H1 (cell line): ENCODE data around the gene TAC4. TPM values are rescaled to one million over a fixed set of nuclear protein-coding genes. Genes with fewer than 3 reads are reported as not detected.

Experiments used
- BRCA1 ChIP-seq: IDR thresholded peaks from 2 replicates; pipeline ENCODE4 v1.6.1; 2012; ENCODE audit warnings: low read depth, low read length, improper control_type of control experiment
- CHD1 ChIP-seq: IDR thresholded peaks from 2 replicates; pipeline ENCODE4 v1.6.1; 2012; ENCODE audit warnings: low read depth, low read length, improper control_type of control experiment
- SP2 ChIP-seq: IDR thresholded peaks from 2 replicates; pipeline ENCODE4 v1.6.1; 2012; ENCODE audit warnings: mild to moderate bottlenecking, low read length, inconsistent platforms
- SP4 ChIP-seq: IDR thresholded peaks from 2 replicates; pipeline ENCODE4 v1.6.1; 2012; ENCODE audit warnings: low read length, inconsistent platforms
- polyA plus RNA-seq, 7 experiments: library from polyadenylated mRNA; depleted of rRNA in 3 of 7; stranded (reverse) in 5 of 7; unstranded in 2 of 7; fragments of >200 nt in 5 of 7; fragments of 200-250 nt in 2 of 7; gene quantifications; 1 replicate in 5 of 7; 2 replicates in 1 of 7; 4 replicates in 1 of 7; pipeline versions ENCODE4 v1.2.1 to v1.2.3, GENCODE V29; 2011 to 2013; ENCODE audit warnings: missing spikeins in 2 of 7, mixed read lengths in 2 of 7
- total RNA-seq: library from RNA; stranded (reverse); fragmentation: NEBNext Ultra II Directional; extraction: Animal tissue kit (Norgen Biotek cat#: 25700); gene quantifications from 2 replicates; pipeline ENCODE4 v1.2.1, GENCODE V29; 2021
- TF ChIP-seq, protein P1 (sequence below): fragments of 300-600 bp; sonication (generic); IDR thresholded peaks from 2 replicates; pipeline ENCODE4 v1.7.1; 2012; ENCODE audit warnings: low read length, moderate library complexity, mild to moderate bottlenecking, inconsistent platforms; ENCODE audit not compliant: insufficient replicate concordance

Gene TAC4
- total and polyA plus RNA-seq, 2 of the 8 experiments (the other 6 are each of a cell fraction or from before 2014, with no cell fraction given) = 0.15 TPM; not detected in 1

DNA sequence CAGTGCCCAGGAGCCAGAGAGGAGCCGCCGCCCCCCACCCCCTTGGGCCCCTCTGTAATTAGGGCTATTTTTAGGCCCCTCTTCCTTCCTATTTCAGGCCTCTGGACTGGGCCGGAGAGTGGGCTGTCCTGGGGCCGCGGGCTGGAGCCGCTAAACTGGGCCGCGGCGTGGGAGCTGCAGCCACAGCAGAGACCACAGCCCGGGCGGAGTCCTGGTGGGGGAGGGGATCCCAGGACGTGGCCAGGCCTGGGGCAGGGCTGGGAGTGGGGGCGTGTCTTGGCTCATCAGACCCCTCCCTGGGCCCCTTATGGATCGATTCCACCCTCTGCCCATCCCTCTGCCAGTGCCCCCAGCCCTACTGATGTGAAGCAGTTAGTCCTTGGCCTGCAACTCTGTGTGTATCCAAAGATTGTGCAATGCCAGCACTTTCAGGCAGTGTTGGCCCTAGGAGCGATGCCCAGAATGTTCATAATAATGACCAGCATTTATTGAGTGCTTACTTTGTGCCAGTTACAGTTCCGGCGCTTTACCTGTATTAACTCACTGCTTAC, 15.0 kb upstream of the TAC4 start (continued):
- TF ChIP-seq, protein P1, sequence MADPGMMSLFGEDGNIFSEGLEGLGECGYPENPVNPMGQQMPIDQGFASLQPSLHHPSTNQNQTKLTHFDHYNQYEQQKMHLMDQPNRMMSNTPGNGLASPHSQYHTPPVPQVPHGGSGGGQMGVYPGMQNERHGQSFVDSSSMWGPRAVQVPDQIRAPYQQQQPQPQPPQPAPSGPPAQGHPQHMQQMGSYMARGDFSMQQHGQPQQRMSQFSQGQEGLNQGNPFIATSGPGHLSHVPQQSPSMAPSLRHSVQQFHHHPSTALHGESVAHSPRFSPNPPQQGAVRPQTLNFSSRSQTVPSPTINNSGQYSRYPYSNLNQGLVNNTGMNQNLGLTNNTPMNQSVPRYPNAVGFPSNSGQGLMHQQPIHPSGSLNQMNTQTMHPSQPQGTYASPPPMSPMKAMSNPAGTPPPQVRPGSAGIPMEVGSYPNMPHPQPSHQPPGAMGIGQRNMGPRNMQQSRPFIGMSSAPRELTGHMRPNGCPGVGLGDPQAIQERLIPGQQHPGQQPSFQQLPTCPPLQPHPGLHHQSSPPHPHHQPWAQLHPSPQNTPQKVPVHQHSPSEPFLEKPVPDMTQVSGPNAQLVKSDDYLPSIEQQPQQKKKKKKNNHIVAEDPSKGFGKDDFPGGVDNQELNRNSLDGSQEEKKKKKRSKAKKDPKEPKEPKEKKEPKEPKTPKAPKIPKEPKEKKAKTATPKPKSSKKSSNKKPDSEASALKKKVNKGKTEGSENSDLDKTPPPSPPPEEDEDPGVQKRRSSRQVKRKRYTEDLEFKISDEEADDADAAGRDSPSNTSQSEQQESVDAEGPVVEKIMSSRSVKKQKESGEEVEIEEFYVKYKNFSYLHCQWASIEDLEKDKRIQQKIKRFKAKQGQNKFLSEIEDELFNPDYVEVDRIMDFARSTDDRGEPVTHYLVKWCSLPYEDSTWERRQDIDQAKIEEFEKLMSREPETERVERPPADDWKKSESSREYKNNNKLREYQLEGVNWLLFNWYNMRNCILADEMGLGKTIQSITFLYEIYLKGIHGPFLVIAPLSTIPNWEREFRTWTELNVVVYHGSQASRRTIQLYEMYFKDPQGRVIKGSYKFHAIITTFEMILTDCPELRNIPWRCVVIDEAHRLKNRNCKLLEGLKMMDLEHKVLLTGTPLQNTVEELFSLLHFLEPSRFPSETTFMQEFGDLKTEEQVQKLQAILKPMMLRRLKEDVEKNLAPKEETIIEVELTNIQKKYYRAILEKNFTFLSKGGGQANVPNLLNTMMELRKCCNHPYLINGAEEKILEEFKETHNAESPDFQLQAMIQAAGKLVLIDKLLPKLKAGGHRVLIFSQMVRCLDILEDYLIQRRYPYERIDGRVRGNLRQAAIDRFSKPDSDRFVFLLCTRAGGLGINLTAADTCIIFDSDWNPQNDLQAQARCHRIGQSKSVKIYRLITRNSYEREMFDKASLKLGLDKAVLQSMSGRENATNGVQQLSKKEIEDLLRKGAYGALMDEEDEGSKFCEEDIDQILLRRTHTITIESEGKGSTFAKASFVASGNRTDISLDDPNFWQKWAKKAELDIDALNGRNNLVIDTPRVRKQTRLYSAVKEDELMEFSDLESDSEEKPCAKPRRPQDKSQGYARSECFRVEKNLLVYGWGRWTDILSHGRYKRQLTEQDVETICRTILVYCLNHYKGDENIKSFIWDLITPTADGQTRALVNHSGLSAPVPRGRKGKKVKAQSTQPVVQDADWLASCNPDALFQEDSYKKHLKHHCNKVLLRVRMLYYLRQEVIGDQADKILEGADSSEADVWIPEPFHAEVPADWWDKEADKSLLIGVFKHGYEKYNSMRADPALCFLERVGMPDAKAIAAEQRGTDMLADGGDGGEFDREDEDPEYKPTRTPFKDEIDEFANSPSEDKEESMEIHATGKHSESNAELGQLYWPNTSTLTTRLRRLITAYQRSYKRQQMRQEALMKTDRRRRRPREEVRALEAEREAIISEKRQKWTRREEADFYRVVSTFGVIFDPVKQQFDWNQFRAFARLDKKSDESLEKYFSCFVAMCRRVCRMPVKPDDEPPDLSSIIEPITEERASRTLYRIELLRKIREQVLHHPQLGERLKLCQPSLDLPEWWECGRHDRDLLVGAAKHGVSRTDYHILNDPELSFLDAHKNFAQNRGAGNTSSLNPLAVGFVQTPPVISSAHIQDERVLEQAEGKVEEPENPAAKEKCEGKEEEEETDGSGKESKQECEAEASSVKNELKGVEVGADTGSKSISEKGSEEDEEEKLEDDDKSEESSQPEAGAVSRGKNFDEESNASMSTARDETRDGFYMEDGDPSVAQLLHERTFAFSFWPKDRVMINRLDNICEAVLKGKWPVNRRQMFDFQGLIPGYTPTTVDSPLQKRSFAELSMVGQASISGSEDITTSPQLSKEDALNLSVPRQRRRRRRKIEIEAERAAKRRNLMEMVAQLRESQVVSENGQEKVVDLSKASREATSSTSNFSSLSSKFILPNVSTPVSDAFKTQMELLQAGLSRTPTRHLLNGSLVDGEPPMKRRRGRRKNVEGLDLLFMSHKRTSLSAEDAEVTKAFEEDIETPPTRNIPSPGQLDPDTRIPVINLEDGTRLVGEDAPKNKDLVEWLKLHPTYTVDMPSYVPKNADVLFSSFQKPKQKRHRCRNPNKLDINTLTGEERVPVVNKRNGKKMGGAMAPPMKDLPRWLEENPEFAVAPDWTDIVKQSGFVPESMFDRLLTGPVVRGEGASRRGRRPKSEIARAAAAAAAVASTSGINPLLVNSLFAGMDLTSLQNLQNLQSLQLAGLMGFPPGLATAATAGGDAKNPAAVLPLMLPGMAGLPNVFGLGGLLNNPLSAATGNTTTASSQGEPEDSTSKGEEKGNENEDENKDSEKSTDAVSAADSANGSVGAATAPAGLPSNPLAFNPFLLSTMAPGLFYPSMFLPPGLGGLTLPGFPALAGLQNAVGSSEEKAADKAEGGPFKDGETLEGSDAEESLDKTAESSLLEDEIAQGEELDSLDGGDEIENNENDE = no peak
- TF ChIP-seq BRCA1 (no peak), SP2 (no peak), SP4 (no peak), CHD1 (no peak)
